NCI-H2081 treated with DMSO at 0.1 percent for 48 hours (cell line): ENCODE results near the gene POLA2.
"Not testable (repeated sequence)": the region's sequence is repeated elsewhere in the genome, so short reads cannot be mapped to it uniquely, and the experiment has no call there.

ENCODE experiments used
- DNase-seq: peaks from one replicate; lab custom pipeline; 2025; lab: John Stamatoyannopoulos, UW

Gene POLA2

GRCh38 chr11:65330544-65330943 is 68.8 kb downstream of the POLA2 start:
- DNase-seq, result no peak

GRCh38 chr11:65332591-65332990 is 70.8 kb downstream of the POLA2 start:
- not testable (repeated sequence) for DNase-seq

GRCh38 chr11:65334696-65335295 is 73.0 kb downstream of the POLA2 start:
- DNase-seq, result no peak

- no peak for DNase-seq
Observed at GRCh38 chr11:65338676-65339075, 76.9 kb downstream of the POLA2 start.

GRCh38 chr11:65340226-65340625 is 78.5 kb downstream of the POLA2 start:
- no peak for DNase-seq

- DNase-seq, result no peak
Observed at GRCh38 chr11:65341856-65342255, 80.1 kb downstream of the POLA2 start.
